Measurements from ENCODE around the gene B4GALT2. TPM values are rescaled to one million over a fixed set of nuclear protein-coding genes. Genes with fewer than 3 reads are reported as not detected.

B4GALT2 gene
- total RNA-seq, 1 experiment from 2014 or later = 76.8 TPM

- Histone ChIP-seq H3K27ac (ENCODE audit: low read depth, low read length) (peak overlapping the region; percentile 88), H3K79me2 (ENCODE audit: insufficient read depth, low read length) (peaks cover 11% of the 10 kb centered on the region), H3K9ac (ENCODE audit: low read length) (peak overlapping the region; percentile 76), H2AFZ (ENCODE audit: low read depth, low read length, poor library complexity, severe bottlenecking) (peak overlapping the region; percentile 56), H3K4me2 (ENCODE audit: low read length) (peak overlapping the region; percentile 96), H4K20me1 (ENCODE audit: insufficient read depth) (no peaks in the 10 kb centered on the region), H3K4me1 (ENCODE audit: control insufficient read depth in 1 of 2, insufficient read depth in 2 of 2, low read length in 2 of 2) (peaks cover 10 to 23% of the 10 kb centered on the region in 2 experiments; a peak in 3 of 4 replicates), H3K4me3 (replicated peaks in 1 of 2; ENCODE audit: low read depth in 1 of 2, low read length in 2 of 2) (peak overlapping the region; percentile 77 to 97), H3K36me3 (ENCODE audit: control insufficient read depth in 1 of 2, insufficient read depth in 2 of 2, low read length in 2 of 2) (0 out of 4 replicates have a peak, but pooled peaks cover 0 to 3% of the 10 kb centered on the region in 2 experiments), H3K9me3 (ENCODE audit: control insufficient read depth in 1 of 2, insufficient read depth in 1 of 2, low read depth in 1 of 2, low read length in 2 of 2) (no peaks in the 10 kb centered on the region), H3K27me3 (ENCODE audit: insufficient read depth, low read length) (no peaks in the 10 kb centered on the region), H3K9me2 (ENCODE audit: insufficient read depth) (no peaks in the 10 kb centered on the region)
- intact Hi-C loops (cut with micrococcal nuclease) = no loop called here
- DNase-seq (ENCODE audit: low read depth, low spot score) (no peak), ATAC-seq (no peak)
- ChIA-PET POLR2A (interaction anchor here (0.7 to 1.4 kb wide), 3 partner anchors 13 to 138 kb away, joined by 3 to 9 read pairs (median 3); no protein-coding TSS in a partner anchor), CTCF (interaction anchor here (3.3 to 9.8 kb wide), 2 partner anchors 14 to 184 kb away, joined by 24 to 130 read pairs; partner anchors contain the start of gene ARTN), RAD21 (ENCODE audit: low non-redundant PET in 1 of 2, low total read pairs in 2 of 2, uncharacterized antibody in 2 of 2, unreplicated experiment in 2 of 2) (interaction anchor here in 1 of 2 experiments (2.0 kb wide), 1 partner anchor 184 kb away, joined by 10 read pairs; no protein-coding TSS in a partner anchor)
- TF ChIP-seq RAD21 (IDR thresholded peaks at IDR 0.05; ENCODE audit: low read depth) (no peak), YY1 (IDR thresholded peaks at IDR 0.05; ENCODE audit: extremely low read depth, insufficient replicate concordance, low read depth, low read length) (no peak), POLR2A (IDR thresholded peaks at IDR 0.05; ENCODE audit: borderline replicate concordance, extremely low read depth, insufficient read depth, insufficient read length) (no peak), ELF1 (IDR thresholded peaks at IDR 0.05; ENCODE audit: borderline replicate concordance, low read depth) (no peak), POLR2AphosphoS5 (IDR thresholded peaks at IDR 0.05; ENCODE audit: low read depth, low read length) (no peak), JUND (IDR thresholded peaks at IDR 0.05) (no peak), SP1 (IDR thresholded peaks at IDR 0.05; ENCODE audit: low read depth) (no peak)
- TF ChIP-seq, protein P1, sequence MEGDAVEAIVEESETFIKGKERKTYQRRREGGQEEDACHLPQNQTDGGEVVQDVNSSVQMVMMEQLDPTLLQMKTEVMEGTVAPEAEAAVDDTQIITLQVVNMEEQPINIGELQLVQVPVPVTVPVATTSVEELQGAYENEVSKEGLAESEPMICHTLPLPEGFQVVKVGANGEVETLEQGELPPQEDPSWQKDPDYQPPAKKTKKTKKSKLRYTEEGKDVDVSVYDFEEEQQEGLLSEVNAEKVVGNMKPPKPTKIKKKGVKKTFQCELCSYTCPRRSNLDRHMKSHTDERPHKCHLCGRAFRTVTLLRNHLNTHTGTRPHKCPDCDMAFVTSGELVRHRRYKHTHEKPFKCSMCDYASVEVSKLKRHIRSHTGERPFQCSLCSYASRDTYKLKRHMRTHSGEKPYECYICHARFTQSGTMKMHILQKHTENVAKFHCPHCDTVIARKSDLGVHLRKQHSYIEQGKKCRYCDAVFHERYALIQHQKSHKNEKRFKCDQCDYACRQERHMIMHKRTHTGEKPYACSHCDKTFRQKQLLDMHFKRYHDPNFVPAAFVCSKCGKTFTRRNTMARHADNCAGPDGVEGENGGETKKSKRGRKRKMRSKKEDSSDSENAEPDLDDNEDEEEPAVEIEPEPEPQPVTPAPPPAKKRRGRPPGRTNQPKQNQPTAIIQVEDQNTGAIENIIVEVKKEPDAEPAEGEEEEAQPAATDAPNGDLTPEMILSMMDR (IDR thresholded peaks at IDR 0.05 in 2 of 3, conservative IDR thresholded peaks at IDR 0.05 in 1 of 3; ENCODE audit: borderline replicate concordance in 1 of 3, insufficient read depth in 1 of 3, low read depth in 2 of 3, low read length in 2 of 3) = no peak
- BruUV-seq (replicated peaks) = TSS peak; percentile 51
Observed at GRCh38 chr1:43947061-43947873, 31.7 kb upstream of the B4GALT2 start.

Measured in HCT116 (cell line).